ENCODE data around the gene IFI30. TPM values are rescaled to one million over a fixed set of nuclear protein-coding genes. Genes with fewer than 3 reads are reported as not detected.
A peak's percentile ranks its signal among the peaks of the same experiment; 100 is the strongest.
"Not testable (repeated sequence)": the region's sequence is repeated elsewhere in the genome, so short reads cannot be mapped to it uniquely, and the experiment has no call there.

Gene IFI30
- total RNA-seq, 1 donor from 2014 or later = 13.4 TPM

- no peak for DNase-seq (ENCODE audit: extremely low read depth, low read depth, low spot score)
Observed at GRCh38 chr19:18202397-18202777, 28.8 kb downstream of the IFI30 start.

- DNase-seq (ENCODE audit: extremely low read depth, low read depth, low spot score) = no peak
Observed at GRCh38 chr19:18202778-18203407, 29.3 kb downstream of the IFI30 start.

GRCh38 chr19:18203408-18203862 lies 29.8 kb downstream of the IFI30 start:
- no peak for DNase-seq (ENCODE audit: extremely low read depth, low read depth, low spot score)

GRCh38 chr19:18203863-18204393 lies 30.3 kb downstream of the IFI30 start, which contains the start of gene RAB3A:
RAB3A (minus strand) TSS chr19:18204042; CDS start chr19:18202740, 1,302 bp downstream.
- DNase-seq (ENCODE audit: extremely low read depth, low read depth, low spot score) = peak; percentile 97

- no peak for DNase-seq (ENCODE audit: extremely low read depth, low read depth, low spot score)
Observed at GRCh38 chr19:18204394-18205199, 31.0 kb downstream of the IFI30 start.

GRCh38 chr19:18205200-18205892 lies 31.7 kb downstream of the IFI30 start:
- no peak for DNase-seq (ENCODE audit: extremely low read depth, low read depth, low spot score)

GRCh38 chr19:18206018-18206417 lies 32.4 kb downstream of the IFI30 start:
- no peak for DNase-seq (ENCODE audit: extremely low read depth, low read depth, low spot score)

GRCh38 chr19:18208098-18208951 lies 34.7 kb downstream of the IFI30 start:
- no peak for DNase-seq (ENCODE audit: extremely low read depth, low read depth, low spot score)

GRCh38 chr19:18209912-18210311 lies 36.3 kb downstream of the IFI30 start:
- DNase-seq (ENCODE audit: extremely low read depth, low read depth, low spot score) = not testable (repeated sequence)

GRCh38 chr19:18211683-18212082 lies 38.1 kb downstream of the IFI30 start:
- DNase-seq (ENCODE audit: extremely low read depth, low read depth, low spot score) = no peak

GRCh38 chr19:18214779-18215433 lies 41.3 kb downstream of the IFI30 start:
- no peak for DNase-seq (ENCODE audit: extremely low read depth, low read depth, low spot score)

GRCh38 chr19:18216789-18217188 lies 43.2 kb downstream of the IFI30 start:
- no peak for DNase-seq (ENCODE audit: extremely low read depth, low read depth, low spot score)

GRCh38 chr19:18218159-18218558 lies 44.5 kb downstream of the IFI30 start:
- no peak for DNase-seq (ENCODE audit: extremely low read depth, low read depth, low spot score)

- no peak for DNase-seq (ENCODE audit: extremely low read depth, low read depth, low spot score)
Observed at GRCh38 chr19:18218600-18218999, 45.0 kb downstream of the IFI30 start.

- DNase-seq (ENCODE audit: extremely low read depth, low read depth, low spot score) = no peak
Observed at GRCh38 chr19:18219911-18220631, 46.5 kb downstream of the IFI30 start.

- DNase-seq (ENCODE audit: extremely low read depth, low read depth, low spot score) = no peak
Observed at GRCh38 chr19:18220632-18221275, 47.1 kb downstream of the IFI30 start.

GRCh38 chr19:18221815-18222725 lies 48.5 kb downstream of the IFI30 start:
- no peak for DNase-seq (ENCODE audit: extremely low read depth, low read depth, low spot score)
